Measurements from ENCODE around the gene MTHFD1L. TPM values are rescaled to one million over a fixed set of nuclear protein-coding genes. Genes with fewer than 3 reads are reported as not detected.
"Not testable (repeated sequence)": the region's sequence is repeated elsewhere in the genome, so short reads cannot be mapped to it uniquely, and the experiment has no call there.

Gene MTHFD1L
- total and polyA plus RNA-seq, 9 donors: 17.3 to 26.9 (median 24.9) TPM

DNA sequence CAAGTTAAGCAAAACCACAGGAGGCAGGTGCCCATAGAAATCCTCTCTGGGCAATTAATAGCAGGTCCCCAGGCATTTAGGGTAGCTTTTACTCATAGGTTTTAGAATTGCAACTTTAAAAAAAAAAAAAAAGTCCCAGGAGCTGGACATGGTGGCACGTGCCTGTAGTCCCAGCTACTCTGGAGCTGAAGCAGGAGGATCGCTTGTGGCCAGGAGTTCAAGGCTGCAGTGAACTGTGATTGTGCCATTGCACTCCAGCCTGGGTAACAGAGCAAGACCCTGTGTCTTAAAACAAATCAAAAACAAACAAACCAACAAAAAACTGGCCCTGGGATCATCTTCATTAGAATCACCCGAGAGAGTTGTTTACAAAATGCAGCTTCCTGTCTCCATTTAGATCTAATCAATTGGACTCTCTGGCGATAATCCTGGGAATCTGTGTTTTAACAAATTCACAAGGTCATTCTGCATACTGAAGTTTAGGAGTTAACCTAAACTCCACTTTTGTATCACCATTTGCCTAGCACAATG, 242.5 kb downstream of the MTHFD1L start:
- Histone ChIP-seq H3K36me3 (ENCODE audit: control insufficient read depth, insufficient read depth, low read length) (no peaks in the 10 kb centered on the region), H3K27me3 (ENCODE audit: control insufficient read depth, insufficient read depth, low read length) (no peaks in the 10 kb centered on the region), H3K27ac (ENCODE audit: low read length) (no peak overlapping the region), H3K4me1 (ENCODE audit: control insufficient read depth, insufficient read depth, low read length) (peaks cover 18% of the 10 kb centered on the region), H3K4me3 (ENCODE audit: low read length) (no peak overlapping the region), H3K9me3 (replicated peaks; ENCODE audit: control insufficient read depth, low read depth, low read length) (no peaks in the 10 kb centered on the region)
- 71% methylated on average over 1 of the region's 4 CpGs for WGBS (ENCODE audit: insufficient coverage)
- no peak for DNase-seq

DNA sequence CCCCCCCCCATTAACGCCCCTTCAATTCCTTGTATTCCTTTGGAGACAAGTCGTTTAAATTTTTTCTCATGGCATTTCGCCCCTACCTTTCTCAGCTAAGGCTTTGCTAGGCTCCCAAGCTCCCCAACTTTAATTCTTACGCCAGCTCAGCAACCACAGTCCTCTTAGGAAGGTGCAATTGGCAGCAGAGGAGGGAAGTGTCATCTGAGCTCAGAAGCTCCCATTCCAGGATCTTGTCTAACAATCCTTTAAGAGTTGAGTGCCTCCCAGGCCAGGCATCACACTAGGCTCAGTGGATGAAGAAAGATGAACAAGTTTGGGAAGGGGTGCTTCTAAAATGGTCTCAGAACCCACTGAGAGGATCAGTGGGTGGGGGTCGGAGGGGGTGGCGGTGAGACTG, 243.0 kb downstream of the MTHFD1L start:
- H3K27me3 ChIP-seq (ENCODE audit: control insufficient read depth, insufficient read depth, low read length): no peaks in the 10 kb centered on the region
- WGBS (ENCODE audit: insufficient coverage): no CpG with 5 or more reads among the region's 6 CpGs
- H3K36me3 ChIP-seq (ENCODE audit: control insufficient read depth, insufficient read depth, low read length): no peaks in the 10 kb centered on the region
- peaks cover 15% of the 10 kb centered on the region for H3K4me1 ChIP-seq (ENCODE audit: control insufficient read depth, insufficient read depth, low read length)
- H3K27ac ChIP-seq (ENCODE audit: low read length): no peak overlapping the region
- no peaks in the 10 kb centered on the region for H3K9me3 ChIP-seq (replicated peaks; ENCODE audit: control insufficient read depth, low read depth, low read length)
- H3K4me3 ChIP-seq (ENCODE audit: low read length): no peak overlapping the region
- DNase-seq: no peak

DNA sequence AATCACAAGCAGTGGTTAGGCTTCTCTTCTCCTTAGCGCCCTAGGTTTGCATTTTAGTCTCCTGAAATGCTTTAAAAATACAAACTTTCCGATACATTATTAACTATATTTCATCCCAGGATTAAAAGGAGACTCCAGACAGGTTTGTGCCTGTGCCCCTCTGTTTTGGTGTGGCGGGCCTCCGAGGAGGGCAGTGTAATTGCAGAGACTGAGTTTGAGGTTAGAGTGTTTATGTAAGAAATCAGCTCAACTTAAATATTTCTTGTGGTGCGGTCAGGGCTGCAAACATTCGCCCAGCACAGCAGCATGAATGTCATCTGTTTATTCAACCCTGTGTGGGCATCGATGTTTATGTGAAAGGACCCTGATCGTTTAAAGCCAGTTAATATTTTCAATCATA, 243.9 kb downstream of the MTHFD1L start:
- Histone ChIP-seq H3K36me3 (ENCODE audit: control insufficient read depth, insufficient read depth, low read length) (no peaks in the 10 kb centered on the region), H3K27ac (ENCODE audit: low read length) (no peak overlapping the region), H3K4me3 (ENCODE audit: low read length) (no peak overlapping the region), H3K27me3 (ENCODE audit: control insufficient read depth, insufficient read depth, low read length) (no peaks in the 10 kb centered on the region), H3K4me1 (ENCODE audit: control insufficient read depth, insufficient read depth, low read length) (peaks cover 12% of the 10 kb centered on the region), H3K9me3 (replicated peaks; ENCODE audit: control insufficient read depth, low read depth, low read length) (no peaks in the 10 kb centered on the region)
- no peak for DNase-seq
- 68% methylated on average over 2 of the region's 8 CpGs for WGBS (ENCODE audit: insufficient coverage)

DNA sequence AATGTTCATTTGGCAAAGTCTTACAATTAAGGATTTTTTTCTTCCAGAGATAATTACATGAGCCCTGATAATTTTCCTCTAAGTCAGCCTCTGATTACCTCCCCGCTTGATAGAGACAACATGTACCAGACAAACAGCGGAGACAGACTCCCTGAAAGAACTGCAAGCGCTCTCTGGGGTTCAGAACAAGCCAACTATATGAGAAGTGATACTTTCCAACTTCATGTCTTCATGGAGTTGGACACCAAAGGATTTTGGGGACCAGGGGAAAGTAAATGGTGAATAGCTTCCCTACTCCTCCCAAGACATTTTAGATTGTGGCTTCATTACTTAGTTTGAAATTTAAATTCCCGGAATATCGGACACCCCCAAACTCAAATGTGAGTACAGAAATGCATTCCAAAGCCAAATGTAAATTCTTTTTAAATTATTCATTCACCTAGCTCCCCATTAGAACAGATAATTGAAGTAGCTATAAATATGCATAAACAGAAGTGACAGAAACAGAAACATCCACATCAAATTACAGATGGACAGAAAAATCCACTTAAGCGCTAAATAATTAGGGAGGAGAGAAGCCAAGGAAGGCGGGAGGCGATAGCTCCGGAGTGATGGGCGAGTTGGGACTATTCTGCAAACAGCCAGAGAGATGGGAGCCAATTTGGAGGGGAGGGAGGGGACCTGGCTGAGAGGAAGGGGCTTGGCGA, 244.5 kb downstream of the MTHFD1L start:
- Histone ChIP-seq H3K27ac (ENCODE audit: low read length) (no peak overlapping the region), H3K27me3 (ENCODE audit: control insufficient read depth, insufficient read depth, low read length) (no peaks in the 10 kb centered on the region), H3K36me3 (ENCODE audit: control insufficient read depth, insufficient read depth, low read length) (no peaks in the 10 kb centered on the region), H3K4me1 (ENCODE audit: control insufficient read depth, insufficient read depth, low read length) (peaks cover 12% of the 10 kb centered on the region), H3K4me3 (ENCODE audit: low read length) (no peak overlapping the region), H3K9me3 (replicated peaks; ENCODE audit: control insufficient read depth, low read depth, low read length) (no peaks in the 10 kb centered on the region)
- 43% methylated on average over 7 of the region's 11 CpGs for WGBS (ENCODE audit: insufficient coverage)
- DNase-seq: peak; percentile 69

DNA sequence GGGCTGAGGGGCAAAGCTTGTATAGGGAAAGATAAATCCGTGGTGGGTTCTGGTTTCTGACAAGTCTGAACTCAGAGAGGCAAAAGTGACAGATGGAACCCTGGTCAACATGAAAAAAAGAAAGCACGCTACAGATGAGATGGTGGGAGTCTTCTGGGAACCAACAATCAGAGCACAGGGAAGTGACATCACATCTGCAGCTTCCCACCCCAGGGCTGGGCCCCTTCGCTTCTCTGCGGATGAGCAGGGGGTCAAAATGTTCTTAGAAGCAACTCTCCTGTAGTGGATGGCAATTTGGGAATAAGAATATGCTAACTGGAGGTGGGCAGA, 245.0 kb downstream of the MTHFD1L start:
- Histone ChIP-seq H3K36me3 (ENCODE audit: control insufficient read depth, insufficient read depth, low read length) (no peaks in the 10 kb centered on the region), H3K27ac (ENCODE audit: low read length) (peak overlapping the region; percentile 17), H3K27me3 (ENCODE audit: control insufficient read depth, insufficient read depth, low read length) (no peaks in the 10 kb centered on the region), H3K9me3 (replicated peaks; ENCODE audit: control insufficient read depth, low read depth, low read length) (no peaks in the 10 kb centered on the region), H3K4me3 (ENCODE audit: low read length) (no peak overlapping the region), H3K4me1 (ENCODE audit: control insufficient read depth, insufficient read depth, low read length) (peaks cover 12% of the 10 kb centered on the region)
- peak; percentile 76 for DNase-seq
- WGBS (ENCODE audit: insufficient coverage): 8% methylated on average over 2 of the region's 4 CpGs

DNA sequence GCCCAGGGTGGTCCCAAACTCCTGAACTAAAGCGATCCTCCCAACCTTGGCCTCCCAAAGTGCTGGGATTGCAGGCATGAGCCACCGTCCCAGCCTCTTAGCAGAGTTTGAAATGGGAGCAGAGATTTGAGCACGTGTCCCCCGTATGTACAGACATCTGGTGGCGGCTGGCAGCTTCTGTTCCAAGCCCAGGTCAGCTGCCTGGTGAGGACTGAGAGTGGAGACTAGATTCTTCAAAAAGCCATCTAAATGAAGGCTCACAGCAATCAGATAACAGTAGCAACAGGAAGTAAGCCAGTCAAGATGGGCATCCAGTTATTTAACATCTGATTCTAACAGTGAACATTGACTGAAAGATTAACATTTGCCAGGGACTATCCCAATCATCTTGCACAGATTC, 246.2 kb downstream of the MTHFD1L start:
- Histone ChIP-seq H3K36me3 (ENCODE audit: control insufficient read depth, insufficient read depth, low read length) (no peaks in the 10 kb centered on the region), H3K27me3 (ENCODE audit: control insufficient read depth, insufficient read depth, low read length) (no peaks in the 10 kb centered on the region), H3K9me3 (replicated peaks; ENCODE audit: control insufficient read depth, low read depth, low read length) (no peaks in the 10 kb centered on the region), H3K4me3 (ENCODE audit: low read length) (no peak overlapping the region), H3K27ac (ENCODE audit: low read length) (no peak overlapping the region), H3K4me1 (ENCODE audit: control insufficient read depth, insufficient read depth, low read length) (peaks cover 12% of the 10 kb centered on the region)
- WGBS (ENCODE audit: insufficient coverage): 40% methylated on average over 3 of the region's 5 CpGs
- peak; percentile 28 for DNase-seq

DNA sequence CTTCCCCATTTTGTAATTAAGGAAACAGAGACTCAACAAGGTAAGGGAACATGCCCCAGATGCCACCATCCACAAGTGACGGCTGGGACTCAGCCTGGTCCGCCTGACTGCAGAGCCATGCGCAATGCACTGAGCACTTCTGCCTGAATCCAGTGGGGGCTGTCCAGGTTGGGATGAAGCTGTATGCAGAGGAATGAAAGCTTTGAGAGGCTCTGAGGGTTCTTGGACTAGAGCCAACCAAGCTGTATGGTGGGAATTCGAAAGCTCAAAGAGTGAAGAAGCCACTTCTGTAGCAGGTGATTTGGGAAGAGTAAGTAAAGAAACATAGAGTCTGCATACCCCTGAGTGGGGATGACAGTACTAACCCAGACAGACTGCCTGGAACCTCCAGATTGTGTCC, 246.6 kb downstream of the MTHFD1L start:
- 54% methylated on average over 4 of the region's 4 CpGs for WGBS (ENCODE audit: insufficient coverage)
- H3K9me3 ChIP-seq (replicated peaks; ENCODE audit: control insufficient read depth, low read depth, low read length): no peaks in the 10 kb centered on the region
- peaks cover 12% of the 10 kb centered on the region for H3K4me1 ChIP-seq (ENCODE audit: control insufficient read depth, insufficient read depth, low read length)
- H3K27ac ChIP-seq (ENCODE audit: low read length): no peak overlapping the region
- peak; percentile 62 for DNase-seq
- no peaks in the 10 kb centered on the region for H3K36me3 ChIP-seq (ENCODE audit: control insufficient read depth, insufficient read depth, low read length)
- H3K4me3 ChIP-seq (ENCODE audit: low read length): no peak overlapping the region
- H3K27me3 ChIP-seq (ENCODE audit: control insufficient read depth, insufficient read depth, low read length): no peaks in the 10 kb centered on the region

DNA sequence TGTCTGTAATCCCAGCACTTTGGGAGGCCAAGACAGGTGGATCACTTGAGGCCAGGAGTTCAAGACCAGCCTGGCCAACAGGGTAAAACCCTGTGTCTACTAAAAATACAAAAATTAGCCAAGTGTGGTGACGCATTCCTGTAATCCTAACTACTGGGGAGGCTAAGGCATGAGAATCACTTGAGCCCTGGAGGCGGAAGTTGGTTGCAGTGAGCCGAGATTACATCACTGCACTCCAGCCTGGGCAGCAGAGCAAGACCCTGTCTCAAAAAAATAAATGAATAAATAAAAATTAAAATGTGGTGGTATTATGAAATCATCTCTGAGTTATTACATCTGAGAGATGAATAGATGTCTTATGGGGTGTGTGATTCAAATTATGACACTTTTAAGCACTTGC, 247.4 kb downstream of the MTHFD1L start:
- H3K4me3 ChIP-seq (ENCODE audit: low read length); H3K27me3 ChIP-seq (ENCODE audit: control insufficient read depth, insufficient read depth, low read length); H3K9me3 ChIP-seq (replicated peaks; ENCODE audit: control insufficient read depth, low read depth, low read length); DNase-seq; H3K36me3 ChIP-seq (ENCODE audit: control insufficient read depth, insufficient read depth, low read length); H3K27ac ChIP-seq (ENCODE audit: low read length): not testable (repeated sequence)
- H3K4me1 ChIP-seq (ENCODE audit: control insufficient read depth, insufficient read depth, low read length): peaks cover 12% of the 10 kb centered on the region
- WGBS (ENCODE audit: insufficient coverage): 100% methylated on average over 2 of the region's 3 CpGs

DNA sequence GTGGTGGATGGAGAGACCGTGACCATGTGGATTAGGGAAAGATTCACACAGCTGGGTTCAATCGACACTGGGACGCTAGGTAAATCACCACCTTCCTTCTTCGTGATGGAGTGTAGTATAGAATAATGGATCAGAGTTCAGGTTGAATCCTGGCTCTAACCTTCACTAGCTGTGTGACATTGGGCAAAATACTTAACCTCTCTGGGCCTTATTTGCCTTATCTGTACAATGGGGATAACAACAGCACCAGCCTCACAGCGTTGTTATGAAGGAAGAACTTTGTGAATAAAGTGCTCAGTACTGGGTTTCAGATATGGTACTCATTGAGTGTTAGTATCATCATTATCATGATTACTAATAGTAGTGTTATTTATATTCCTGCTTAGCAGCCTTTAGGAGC, 248.1 kb downstream of the MTHFD1L start:
- 92% methylated on average over 2 of the region's 5 CpGs for WGBS (ENCODE audit: insufficient coverage)
- no peak for DNase-seq
- H3K9me3 ChIP-seq (replicated peaks; ENCODE audit: control insufficient read depth, low read depth, low read length): no peaks in the 10 kb centered on the region
- H3K27ac ChIP-seq (ENCODE audit: low read length): no peak overlapping the region
- no peaks in the 10 kb centered on the region for H3K27me3 ChIP-seq (ENCODE audit: control insufficient read depth, insufficient read depth, low read length)
- no peaks in the 10 kb centered on the region for H3K36me3 ChIP-seq (ENCODE audit: control insufficient read depth, insufficient read depth, low read length)
- no peak overlapping the region for H3K4me3 ChIP-seq (ENCODE audit: low read length)
- H3K4me1 ChIP-seq (ENCODE audit: control insufficient read depth, insufficient read depth, low read length): peaks cover 14% of the 10 kb centered on the region

DNA sequence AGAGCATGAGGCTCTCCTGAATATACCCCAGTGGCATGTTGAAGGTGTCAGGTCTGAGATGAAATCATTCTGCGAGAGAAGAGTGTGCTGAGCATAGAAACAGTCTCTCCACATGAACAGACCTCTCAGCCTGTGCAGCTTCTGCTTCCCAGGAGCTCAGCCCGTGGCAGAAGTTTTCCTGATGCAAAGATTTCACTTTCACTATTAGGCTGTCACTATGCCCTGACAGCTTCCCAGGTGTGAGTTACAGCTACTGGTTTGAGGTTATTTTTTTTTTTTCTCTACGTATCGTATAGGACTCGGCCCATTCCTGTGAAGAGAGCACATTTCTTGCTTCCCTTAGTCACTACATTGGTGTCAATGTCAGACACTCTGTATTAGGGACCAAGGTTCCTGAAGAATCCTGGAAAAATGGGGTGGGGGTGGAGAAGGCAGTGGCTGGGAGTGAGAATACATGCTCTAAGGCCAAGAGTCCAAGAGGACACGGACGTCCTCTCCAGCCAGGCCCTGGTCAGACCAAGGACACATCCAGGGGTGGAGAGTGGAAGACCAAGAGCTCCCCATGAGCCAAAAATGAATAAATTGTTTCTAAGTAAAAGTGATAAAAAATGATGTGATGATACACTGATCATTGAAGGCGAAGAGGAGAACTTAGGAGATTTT, 253.1 kb downstream of the MTHFD1L start:
- H3K9me3 ChIP-seq (replicated peaks; ENCODE audit: control insufficient read depth, low read depth, low read length): no peaks in the 10 kb centered on the region
- DNase-seq: no peak
- H3K27ac ChIP-seq (ENCODE audit: low read length): no peak overlapping the region
- H3K36me3 ChIP-seq (ENCODE audit: control insufficient read depth, insufficient read depth, low read length): no peaks in the 10 kb centered on the region
- H3K4me1 ChIP-seq (ENCODE audit: control insufficient read depth, insufficient read depth, low read length): peaks cover 7% of the 10 kb centered on the region
- no peak overlapping the region for H3K4me3 ChIP-seq (ENCODE audit: low read length)
- no peaks in the 10 kb centered on the region for H3K27me3 ChIP-seq (ENCODE audit: control insufficient read depth, insufficient read depth, low read length)
- WGBS (ENCODE audit: insufficient coverage): 65% methylated on average over 2 of the region's 8 CpGs
